Activated CD4-positive, alpha-beta T cell treated with anti-CD3 and anti-CD28 coated beads, Interleukin-10, Interleukin-2, amounts not matched to agents 100 ng/mL and 50 ng/mL, durations not matched to agents 16 hours and 8 hours (primary cell): ENCODE results near the gene CNGA4.
"Not testable (repeated sequence)": the region's sequence is repeated elsewhere in the genome, so short reads cannot be mapped to it uniquely, and the experiment has no call there.

ENCODE experiments used
- DNase-seq: peaks from one replicate; pipeline ENCODE4 v3.0.0-alpha.2; 2020

The CNGA4 gene

GRCh38 chr11:6228520-6228919 lies 10.4 kb upstream of the CNGA4 start:
- no peak for DNase-seq

- peak; percentile 10 for DNase-seq
Observed at GRCh38 chr11:6229911-6230310, 9.0 kb upstream of the CNGA4 start.

GRCh38 chr11:6232899-6233298 lies 6.0 kb upstream of the CNGA4 start:
- no peak for DNase-seq

GRCh38 chr11:6233984-6234386 lies 4.9 kb upstream of the CNGA4 start:
- DNase-seq: no peak

- peak; percentile 100 for DNase-seq
Observed at GRCh38 chr11:6234387-6235107, 4.3 kb upstream of the CNGA4 start, which contains the start of gene FHIP1B. Gene FHIP1B, minus strand, starts transcription at chr11:6234636. Its CDS starts 10,120 bp downstream, at chr11:6224516.

GRCh38 chr11:6237266-6237665 lies 1.6 kb upstream of the CNGA4 start:
- DNase-seq: no peak

GRCh38 chr11:6237761-6238302 lies 1.1 kb upstream of the CNGA4 start:
- DNase-seq: no peak

GRCh38 chr11:6240139-6240538 lies 1.2 kb downstream of the CNGA4 start:
- no peak for DNase-seq

- DNase-seq: no peak
Observed at GRCh38 chr11:6240781-6241180, 1.9 kb downstream of the CNGA4 start.

GRCh38 chr11:6241316-6241715 lies 2.4 kb downstream of the CNGA4 start:
- DNase-seq: no peak

GRCh38 chr11:6245536-6245935 lies 6.6 kb downstream of the CNGA4 start:
- no peak for DNase-seq

GRCh38 chr11:6248248-6248647 lies 9.4 kb downstream of the CNGA4 start:
- no peak for DNase-seq

GRCh38 chr11:6248897-6249296 lies 10.0 kb downstream of the CNGA4 start:
- not testable (repeated sequence) for DNase-seq

GRCh38 chr11:6249770-6250555 lies 11.1 kb downstream of the CNGA4 start:
- no peak for DNase-seq

- DNase-seq: peak; percentile 62
Observed at GRCh38 chr11:6251120-6251733, 12.3 kb downstream of the CNGA4 start.

GRCh38 chr11:6251990-6252473 lies 13.1 kb downstream of the CNGA4 start:
- DNase-seq: no peak

GRCh38 chr11:6253197-6253596 lies 14.3 kb downstream of the CNGA4 start:
- peak; percentile 53 for DNase-seq

GRCh38 chr11:6258141-6258540 lies 19.3 kb downstream of the CNGA4 start:
- no peak for DNase-seq

- no peak for DNase-seq
Observed at GRCh38 chr11:6258571-6259081, 19.7 kb downstream of the CNGA4 start.

- DNase-seq: no peak
Observed at GRCh38 chr11:6260207-6260726, 21.4 kb downstream of the CNGA4 start.

- DNase-seq: no peak
Observed at GRCh38 chr11:6263662-6264061, 24.8 kb downstream of the CNGA4 start.

GRCh38 chr11:6268820-6269219 lies 29.9 kb downstream of the CNGA4 start:
- DNase-seq: no peak

GRCh38 chr11:6269994-6270393 lies 31.1 kb downstream of the CNGA4 start:
- no peak for DNase-seq
